Measurements from ENCODE around the gene ZBTB1.

The ZBTB1 gene

GRCh38 chr14:64573109-64573508 is 68.5 kb downstream of the ZBTB1 start:
- no peak for DNase-seq
